ENCODE measurements around the gene VAV2. TPM values are rescaled to one million over a fixed set of nuclear protein-coding genes. Genes with fewer than 3 reads are reported as not detected.
A peak's percentile ranks its signal among the peaks of the same experiment; 100 is the strongest.

VAV2 gene
- total and polyA plus RNA-seq, 12 donors = 3.3 to 96.2 (median 31.2) TPM

DNA sequence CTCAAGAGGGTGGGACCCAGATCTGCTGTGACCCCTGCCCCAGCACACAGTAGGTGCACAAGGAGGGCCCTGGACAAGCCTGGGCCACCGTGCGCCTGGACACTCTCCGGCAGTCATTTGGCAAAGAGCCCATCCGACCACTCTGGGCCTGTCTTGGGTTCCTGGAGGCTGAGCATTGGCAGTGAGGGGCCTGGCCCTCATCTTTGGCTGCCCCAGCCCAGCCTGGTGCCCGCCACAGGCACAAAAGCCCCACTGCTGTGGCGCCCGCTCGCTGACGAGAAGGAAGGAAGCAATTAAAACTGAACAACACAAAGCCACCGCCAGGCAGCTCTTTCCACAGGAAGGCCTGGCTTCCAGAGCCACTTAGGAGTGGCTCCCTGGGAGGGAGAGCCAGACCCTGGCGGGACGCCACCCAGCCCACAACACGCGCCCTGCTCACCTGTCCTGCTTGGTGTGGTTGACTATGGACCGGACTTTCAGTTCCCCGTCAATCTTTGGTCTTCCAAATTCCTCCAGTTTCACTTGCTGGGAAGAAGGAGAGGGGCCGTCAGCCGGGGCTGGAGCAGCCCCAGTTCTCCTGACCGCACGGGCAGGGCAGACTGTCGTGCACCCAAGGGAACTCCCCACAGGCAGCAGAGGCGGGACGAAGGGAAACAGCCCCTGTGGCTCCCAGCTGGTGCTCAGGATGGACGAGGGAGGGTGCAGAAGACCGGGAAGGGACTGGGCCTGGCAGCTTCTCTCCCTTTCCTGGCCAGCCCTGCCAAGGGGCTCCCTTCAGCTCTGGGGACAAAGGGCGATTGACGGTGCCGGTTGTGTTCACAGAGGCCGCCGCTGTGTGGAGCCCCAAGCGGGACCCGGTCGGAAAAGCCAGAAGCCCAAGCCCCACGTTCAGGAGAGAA lies 203.1 kb downstream of the VAV2 start:
- peaks cover 0 to 30% of the 10 kb centered on the region in 2 donors for H3K36me3 ChIP-seq (replicated peaks in 1 of 2)
- peak overlapping the region in 2 of 5 donors; percentile 38 to 50 for H3K27ac ChIP-seq
- H3K27me3 ChIP-seq = no peaks in the 10 kb centered on the region
- peak in 2 of 7 donors; percentile 35 to 47 for DNase-seq
- peaks cover 0 to 7% of the 10 kb centered on the region in 2 donors for H3K4me1 ChIP-seq (replicated peaks in 1 of 2)
- 72 to 78% (median 76%) methylated on average over 19 to 34 of the region's 34 CpGs for WGBS, 4 donors
- H3K9me3 ChIP-seq (replicated peaks in 1 of 3) = no peaks in the 10 kb centered on the region
- intact Hi-C loops (cut with DNase I) = no loop called here
- TF ChIP-seq, protein P1, sequence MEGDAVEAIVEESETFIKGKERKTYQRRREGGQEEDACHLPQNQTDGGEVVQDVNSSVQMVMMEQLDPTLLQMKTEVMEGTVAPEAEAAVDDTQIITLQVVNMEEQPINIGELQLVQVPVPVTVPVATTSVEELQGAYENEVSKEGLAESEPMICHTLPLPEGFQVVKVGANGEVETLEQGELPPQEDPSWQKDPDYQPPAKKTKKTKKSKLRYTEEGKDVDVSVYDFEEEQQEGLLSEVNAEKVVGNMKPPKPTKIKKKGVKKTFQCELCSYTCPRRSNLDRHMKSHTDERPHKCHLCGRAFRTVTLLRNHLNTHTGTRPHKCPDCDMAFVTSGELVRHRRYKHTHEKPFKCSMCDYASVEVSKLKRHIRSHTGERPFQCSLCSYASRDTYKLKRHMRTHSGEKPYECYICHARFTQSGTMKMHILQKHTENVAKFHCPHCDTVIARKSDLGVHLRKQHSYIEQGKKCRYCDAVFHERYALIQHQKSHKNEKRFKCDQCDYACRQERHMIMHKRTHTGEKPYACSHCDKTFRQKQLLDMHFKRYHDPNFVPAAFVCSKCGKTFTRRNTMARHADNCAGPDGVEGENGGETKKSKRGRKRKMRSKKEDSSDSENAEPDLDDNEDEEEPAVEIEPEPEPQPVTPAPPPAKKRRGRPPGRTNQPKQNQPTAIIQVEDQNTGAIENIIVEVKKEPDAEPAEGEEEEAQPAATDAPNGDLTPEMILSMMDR (IDR thresholded peaks at IDR 0.05) = peak in 1 of 6 experiments; percentile 12
- TF ChIP-seq POLR2A (IDR thresholded peaks at IDR 0.05) = no peak
- no peak overlapping the region for H3K4me3 ChIP-seq

DNA sequence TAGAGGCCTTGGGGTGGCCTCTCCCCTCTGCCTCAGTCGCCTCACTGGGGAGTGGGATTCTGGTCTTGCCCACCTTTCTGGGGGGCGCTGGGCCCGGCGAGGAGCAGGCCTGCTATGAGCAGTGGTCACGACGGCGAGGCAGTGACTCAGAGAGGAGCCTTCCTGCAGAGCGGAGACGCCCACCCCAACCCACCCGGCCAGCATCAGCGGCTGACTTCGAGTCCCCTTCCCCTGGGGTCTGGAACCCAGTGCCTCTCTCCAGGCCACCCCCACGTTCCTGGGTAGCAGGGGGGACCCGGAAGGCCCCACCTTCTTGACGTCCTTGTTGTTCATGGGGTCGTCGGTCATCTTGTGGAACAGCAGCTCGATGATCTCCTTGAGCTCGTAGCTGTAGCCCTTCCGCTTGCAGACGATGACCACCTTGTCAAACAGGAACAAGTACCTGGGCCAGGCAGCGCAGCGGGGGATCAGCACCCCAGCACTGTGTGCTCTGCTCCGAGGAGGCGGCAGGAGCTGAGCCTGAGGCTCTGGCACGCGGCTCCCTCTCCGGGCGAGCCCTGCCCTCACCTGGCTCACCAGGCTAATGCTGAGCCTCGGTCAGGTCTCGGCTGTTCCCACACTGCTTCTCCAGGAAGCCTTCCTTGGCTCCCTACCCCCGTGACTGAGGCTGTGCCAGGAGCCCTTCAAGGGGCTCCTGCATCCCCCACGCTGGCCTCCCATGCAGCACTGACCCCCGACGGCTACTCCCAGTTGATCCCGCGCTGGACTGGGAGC lies 203.9 kb downstream of the VAV2 start:
- DNase-seq = no peak
- intact Hi-C loops (cut with DNase I) = no loop called here
- H3K36me3 ChIP-seq (replicated peaks in 1 of 2) = peaks cover 0 to 30% of the 10 kb centered on the region in 2 donors
- no peaks in the 10 kb centered on the region for H3K27me3 ChIP-seq
- 85 to 90% (median 88%) methylated on average over 12 to 37 of the region's 37 CpGs for WGBS, 4 donors
- H3K4me1 ChIP-seq (replicated peaks in 1 of 2) = peaks cover 0 to 4% of the 10 kb centered on the region in 2 donors
- H3K9me3 ChIP-seq (replicated peaks in 1 of 3) = no peaks in the 10 kb centered on the region
- TF ChIP-seq, protein P1 (IDR thresholded peaks at IDR 0.05) = no peak
- no peak for TF ChIP-seq POLR2A (IDR thresholded peaks at IDR 0.05)
- H3K27ac ChIP-seq = peak overlapping the region in 1 of 5 donors; percentile 38
- H3K4me3 ChIP-seq = no peak overlapping the region

DNA sequence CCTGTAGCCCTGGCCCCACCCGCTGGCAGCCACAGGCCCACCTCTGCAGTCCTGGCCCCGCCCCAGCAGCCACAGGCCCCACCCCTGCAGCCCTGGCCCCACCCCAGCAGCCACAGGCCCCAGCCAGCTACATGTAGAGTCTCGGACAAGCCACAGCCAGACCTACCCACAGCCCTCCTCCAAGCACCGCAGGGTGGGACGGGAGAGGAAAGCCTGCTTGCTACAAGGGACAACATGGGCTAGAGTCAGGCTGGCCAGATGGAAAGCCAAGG lies 204.4 kb downstream of the VAV2 start:
- Histone ChIP-seq H3K4me1 (replicated peaks in 1 of 2) (no peaks in the 10 kb centered on the region), H3K9me3 (replicated peaks in 1 of 3) (no peaks in the 10 kb centered on the region), H3K27me3 (no peaks in the 10 kb centered on the region), H3K36me3 (replicated peaks in 1 of 2) (peaks cover 0 to 30% of the 10 kb centered on the region in 2 donors), H3K4me3 (no peak overlapping the region), H3K27ac (no peak overlapping the region)
- intact Hi-C loops (cut with DNase I) = no loop called here
- 50 to 89% (median 71%) methylated on average over 2 to 5 of the region's 5 CpGs; no CpG with 5 or more reads in 1 of the 4 donors for WGBS, 4 donors
- peak in 1 of 7 donors; percentile 32 for DNase-seq
- TF ChIP-seq, protein P1 (IDR thresholded peaks at IDR 0.05) = no peak
- no peak for TF ChIP-seq POLR2A (IDR thresholded peaks at IDR 0.05)

Measured in adrenal gland (tissue), 12 donors.